Neural cell (in vitro differentiated cells): Measurements from ENCODE around the gene KLC3.

Source experiments
- CTCF ChIP-seq: fragments of 450-650 bp; IDR thresholded peaks from 2 replicates; pipeline ENCODE4 v1.5.1; 2014; ENCODE audit warnings: antibody characterized with exemption, mild to moderate bottlenecking, moderate library complexity; ENCODE audit not compliant: poor library complexity, severe bottlenecking
- EP300 ChIP-seq: fragments of 450-650 bp; conservative IDR thresholded peaks from 2 replicates; pipeline ENCODE4 v1.6.1; 2014; ENCODE audit warnings: antibody characterized with exemption, mild to moderate bottlenecking, moderate library complexity; ENCODE audit not compliant: poor library complexity, severe bottlenecking
- EZH2 ChIP-seq: fragments of 200-600, 300-800 bp; shearing (Covaris generic), sonication (generic); IDR thresholded peaks from 2 replicates; pipeline ENCODE4 v1.6.1; 2014; ENCODE audit warnings: antibody characterized with exemption, low read length, borderline replicate concordance, mild to moderate bottlenecking; ENCODE audit not compliant: insufficient read depth, poor library complexity, severe bottlenecking
- MXI1 ChIP-seq: fragments of 450-650 bp; conservative IDR thresholded peaks from 2 replicates; pipeline ENCODE4 v1.6.1; 2014; ENCODE audit warnings: antibody characterized with exemption, mild to moderate bottlenecking; ENCODE audit not compliant: poor library complexity, severe bottlenecking
- POLR2AphosphoS5 ChIP-seq: IDR thresholded peaks from 2 replicates; pipeline ENCODE4 v1.6.1; 2012
- REST ChIP-seq: IDR thresholded peaks from 2 replicates; pipeline ENCODE4 v1.6.1; 2012; ENCODE audit warnings: borderline replicate concordance
- TAF1 ChIP-seq: IDR thresholded peaks from 2 replicates; pipeline ENCODE4 v1.6.1; 2012; ENCODE audit warnings: low read depth

- TF ChIP-seq CTCF (no peak), TAF1 (no peak), POLR2AphosphoS5 (no peak), REST (no peak), EP300 (no peak), EZH2 (no peak), MXI1 (no peak)
Observed at GRCh38 chr19:45376045-45376724, 35.6 kb downstream of the KLC3 start.
